Panc1 (cell line): Measurements from ENCODE around the gene ETFDH. TPM values are rescaled to one million over a fixed set of nuclear protein-coding genes. Genes with fewer than 3 reads are reported as not detected.

Experiments used
- ATAC-seq: fragments of 200-7000 bp; cut with Tn5 transposase; 2 replicates; pipeline ENCODE4 v1.9.1; 2020; ENCODE audit warnings: mild to moderate bottlenecking, moderate library complexity
- BruUV-seq: library from RNA; stranded (reverse); fragments of 400-500 nt; replicated peaks from 2 replicates; lab custom pipeline; 2021; lab: Mats Ljungman, UMichigan
- CTCF ChIA-PET: fragments of 300-600 bp; sonication (Branson Sonifier 250); formaldehyde crosslinking; loops from one replicate; lab custom pipeline; 2022; ENCODE audit warnings: antibody characterized with exemption; lab: Charles Lee
- POLR2A ChIA-PET: fragments of 300-600 bp; sonication (Branson Sonifier 250); formaldehyde crosslinking; loops from one replicate; lab custom pipeline; 2022; ENCODE audit warnings: antibody characterized with exemption; lab: Charles Lee
- DNase-seq: peaks from one replicate; pipeline ENCODE4 v3.0.0-alpha.2; 2010; ENCODE audit warnings: low read depth, low spot score
- H3K27ac ChIP-seq: 2 replicates; pipeline ENCODE4 v1.5.1; 2011; ENCODE audit warnings: mild to moderate bottlenecking, low read length, inconsistent platforms
- H3K27me3 ChIP-seq: fragments of 200-500 bp; sonication (Bioruptor generic); 2 replicates; pipeline ENCODE4 v1.6.0; 2014; ENCODE audit warnings: low read length, inconsistent platforms; ENCODE audit not compliant: control insufficient read depth, insufficient read depth
- H3K36me3 ChIP-seq: fragments of 200-500 bp; sonication (Bioruptor generic); 2 replicates; pipeline ENCODE4 v1.5.1; 2014; ENCODE audit warnings: inconsistent platforms, mild to moderate bottlenecking, low read length, moderate library complexity; ENCODE audit not compliant: control insufficient read depth, insufficient read depth
- H3K4me1 ChIP-seq: 2 replicates; pipeline ENCODE4 v1.5.1; 2011; ENCODE audit warnings: inconsistent platforms, mild to moderate bottlenecking, low read length, moderate library complexity; ENCODE audit not compliant: control insufficient read depth, insufficient read depth
- H3K4me3 ChIP-seq, 2 experiments: 2 replicates each; pipeline ENCODE4 v1.5.1; 2011 to 2012; ENCODE audit warnings: low read depth in 2 of 2, low read length in 2 of 2, mild to moderate bottlenecking in 2 of 2, inconsistent platforms in 1 of 2, moderate library complexity in 1 of 2
- H3K9me3 ChIP-seq: fragments of 200-500 bp; sonication (Bioruptor generic); 2 replicates; pipeline ENCODE4 v1.5.1; 2014; ENCODE audit warnings: low read depth, mild to moderate bottlenecking, inconsistent platforms, low read length, moderate library complexity; ENCODE audit not compliant: control insufficient read depth, insufficient read depth
- CTCF ChIP-seq: fragments of 450-650 bp; IDR thresholded peaks from 2 replicates; pipeline ENCODE4 v1.5.1; 2017; ENCODE audit warnings: mild to moderate bottlenecking
- POLR2AphosphoS5 ChIP-seq: IDR thresholded peaks from 2 replicates; pipeline ENCODE4 v1.6.1; 2012; ENCODE audit warnings: mild to moderate bottlenecking, low read depth, low read length, moderate library complexity
- REST ChIP-seq, 2 experiments: IDR thresholded peaks; 2 replicates each; pipeline ENCODE4 v1.6.1; 2011 to 2012; ENCODE audit warnings: low read depth in 2 of 2, control low read depth in 1 of 2, low read length in 1 of 2, mild to moderate bottlenecking in 1 of 2, moderate library complexity in 1 of 2; ENCODE audit not compliant: insufficient read depth in 1 of 2
- SIN3A ChIP-seq: IDR thresholded peaks from 2 replicates; pipeline ENCODE4 v1.6.1; 2012; ENCODE audit warnings: low read depth, mild to moderate bottlenecking, low read length, moderate library complexity, borderline replicate concordance; ENCODE audit not compliant: insufficient read depth
- TCF7L2 ChIP-seq: IDR thresholded peaks from 2 replicates; pipeline ENCODE4 v1.6.1; 2011; ENCODE audit warnings: mild to moderate bottlenecking, low read depth, low read length, inconsistent platforms
- in situ Hi-C: cut with HindIII; loops from 2 replicates; pipeline ENCODE4 v1.10.0; 2016; ENCODE audit warnings: low sequenced_read_pairs, low pct_unique_long_range_greater_than_20kb
- intact Hi-C: fragments of 100-400 bp; cut with micrococcal nuclease; formaldehyde crosslinking; loops from one replicate; pipeline ENCODE4 v1.10.0; 2022; ENCODE audit not compliant: unreplicated experiment
- total RNA-seq: library from RNA; stranded (reverse); gene quantifications from one replicate; pipeline ENCODE4 v1.2.1, GENCODE V29; 2021; ENCODE audit not compliant: unreplicated experiment

The ETFDH gene
- total RNA-seq, 1 experiment from 2014 or later: 23.7 TPM

GRCh38 chr4:158670975-158671664, 976 bp upstream of the ETFDH start:
- TF ChIP-seq POLR2AphosphoS5: no peak
- TF ChIP-seq SIN3A: no peak
- TF ChIP-seq REST (IDR thresholded peaks at IDR 0.05; ENCODE audit: insufficient read depth in 1 of 2, low read depth in 2 of 2, low read length in 1 of 2): no peak
- no peak for TF ChIP-seq CTCF
- no peak for TF ChIP-seq TCF7L2
- intact Hi-C loops: no loop called here
- ChIA-PET POLR2A (no interaction called here), CTCF (no interaction called here)
- H3K27ac ChIP-seq: peak overlapping the region; percentile 86
- in situ Hi-C loops: no loop called here
- H3K4me3 ChIP-seq: peak overlapping the region; percentile 76 to 85
- no TSS peak for BruUV-seq
- H3K9me3 ChIP-seq: no peaks in the 10 kb centered on the region
- H3K27me3 ChIP-seq: no peaks in the 10 kb centered on the region
- H3K36me3 ChIP-seq: no peaks in the 10 kb centered on the region; the same call in 1 of the 2 replicates
- H3K4me1 ChIP-seq: no peaks in the 10 kb centered on the region
- DNase-seq: peak; percentile 13
- peak; percentile 36 for ATAC-seq

GRCh38 chr4:158671665-158671914, 506 bp upstream of the ETFDH start, which contains the start of gene C4orf46:
Gene C4orf46 (minus strand): TSS chr4:158671887. CDS start chr4:158671801, 86 bp downstream.
- Histone ChIP-seq H3K4me3 (peak within 1 kb of the TSS; percentile 76 to 85), H3K36me3 (no peaks in the 10 kb centered on the region; the same call in 1 of the 2 replicates), H3K9me3 (no peaks in the 10 kb centered on the region), H3K27ac (peak within 1 kb of the TSS; percentile 86), H3K27me3 (no peaks in the 10 kb centered on the region), H3K4me1 (no peaks in the 10 kb centered on the region)
- CTCF ChIA-PET: no interaction called here
- BruUV-seq: no TSS peak
- in situ Hi-C loops: no loop called here
- intact Hi-C loops: no loop called here
- POLR2A ChIA-PET: no interaction called here
- DNase-seq: no peak
- TF ChIP-seq SIN3A: peak; percentile 84; the same call in 1 of the 2 replicates
- TF ChIP-seq TCF7L2: no peak
- no peak for TF ChIP-seq REST (IDR thresholded peaks at IDR 0.05; ENCODE audit: insufficient read depth in 1 of 2, low read depth in 2 of 2, low read length in 1 of 2)
- ATAC-seq: no peak
